Dedifferentiated amniotic fluid mesenchymal stem cell (primary cell): ENCODE measurements around the gene EGFR.
"Not testable (repeated sequence)": the region's sequence is repeated elsewhere in the genome, so short reads cannot be mapped to it uniquely, and the experiment has no call there.

Experiments used
- DNase-seq: peaks from one replicate; pipeline ENCODE4 v3.0.0-alpha.2; 2016; ENCODE audit errors: extremely low spot score

EGFR gene

GRCh38 chr7:55147736-55148135 lies 128.9 kb downstream of the EGFR start:
- no peak for DNase-seq

DNA sequence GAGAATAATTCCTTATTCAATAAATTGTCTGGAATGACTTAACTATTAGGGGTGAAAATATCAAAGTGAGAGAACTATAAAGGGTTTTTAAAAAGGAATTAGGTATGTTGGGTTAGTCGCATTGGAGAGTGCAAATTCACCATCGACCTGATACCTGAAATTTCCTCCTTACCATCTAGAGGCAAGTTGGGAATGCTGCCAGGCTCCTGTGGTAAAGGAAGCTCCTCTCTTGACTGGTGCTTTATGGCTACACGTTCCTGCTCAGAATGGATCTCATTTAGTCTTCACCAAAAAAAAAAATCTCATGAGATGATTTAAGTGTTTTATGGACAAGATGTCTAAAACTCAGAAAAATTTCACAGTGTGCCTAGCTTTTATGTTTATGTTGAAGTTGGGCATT lies 129.8 kb downstream of the EGFR start:
- no peak for DNase-seq

DNA sequence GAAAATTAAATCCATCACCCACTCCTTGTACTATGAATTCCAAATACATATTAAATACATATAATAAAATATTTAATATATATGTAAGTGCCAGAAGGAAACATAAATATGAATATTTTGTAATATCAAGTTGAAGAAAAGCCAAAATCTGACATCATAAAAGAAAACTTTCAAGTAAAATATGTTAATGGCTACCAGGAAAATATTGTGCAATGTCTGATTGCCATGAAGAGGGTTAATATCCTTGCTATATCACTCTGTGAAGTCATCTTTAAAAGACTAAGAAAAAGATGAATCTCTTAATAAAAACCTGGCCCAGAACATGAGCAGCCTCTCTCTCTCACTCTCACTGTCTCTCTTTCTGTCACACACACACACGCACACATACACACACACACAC lies 130.2 kb downstream of the EGFR start:
- DNase-seq: no peak

GRCh38 chr7:55150166-55150565 lies 131.3 kb downstream of the EGFR start:
- DNase-seq: no peak

- DNase-seq: no peak
Observed at GRCh38 chr7:55150709-55151451, 132.1 kb downstream of the EGFR start.

DNA sequence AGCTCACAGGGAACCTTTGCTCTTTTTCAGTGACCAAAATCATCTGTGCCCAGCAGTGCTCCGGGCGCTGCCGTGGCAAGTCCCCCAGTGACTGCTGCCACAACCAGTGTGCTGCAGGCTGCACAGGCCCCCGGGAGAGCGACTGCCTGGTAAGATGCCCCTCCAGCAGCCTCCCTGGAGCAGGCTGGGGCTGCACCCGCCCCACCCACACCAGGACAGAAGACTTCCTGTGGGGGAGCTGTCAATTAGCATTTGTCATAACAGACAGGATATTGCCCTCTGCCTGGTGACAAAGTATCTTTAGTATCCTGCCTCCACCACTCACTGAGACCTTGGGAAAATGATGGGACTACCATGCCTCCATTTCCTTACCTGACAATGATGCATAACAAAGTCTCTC lies 133.7 kb downstream of the EGFR start:
- DNase-seq: no peak

- DNase-seq: no peak
Observed at GRCh38 chr7:55154096-55154495, 135.3 kb downstream of the EGFR start.

GRCh38 chr7:55155351-55156117 lies 136.7 kb downstream of the EGFR start:
- DNase-seq: no peak

DNA sequence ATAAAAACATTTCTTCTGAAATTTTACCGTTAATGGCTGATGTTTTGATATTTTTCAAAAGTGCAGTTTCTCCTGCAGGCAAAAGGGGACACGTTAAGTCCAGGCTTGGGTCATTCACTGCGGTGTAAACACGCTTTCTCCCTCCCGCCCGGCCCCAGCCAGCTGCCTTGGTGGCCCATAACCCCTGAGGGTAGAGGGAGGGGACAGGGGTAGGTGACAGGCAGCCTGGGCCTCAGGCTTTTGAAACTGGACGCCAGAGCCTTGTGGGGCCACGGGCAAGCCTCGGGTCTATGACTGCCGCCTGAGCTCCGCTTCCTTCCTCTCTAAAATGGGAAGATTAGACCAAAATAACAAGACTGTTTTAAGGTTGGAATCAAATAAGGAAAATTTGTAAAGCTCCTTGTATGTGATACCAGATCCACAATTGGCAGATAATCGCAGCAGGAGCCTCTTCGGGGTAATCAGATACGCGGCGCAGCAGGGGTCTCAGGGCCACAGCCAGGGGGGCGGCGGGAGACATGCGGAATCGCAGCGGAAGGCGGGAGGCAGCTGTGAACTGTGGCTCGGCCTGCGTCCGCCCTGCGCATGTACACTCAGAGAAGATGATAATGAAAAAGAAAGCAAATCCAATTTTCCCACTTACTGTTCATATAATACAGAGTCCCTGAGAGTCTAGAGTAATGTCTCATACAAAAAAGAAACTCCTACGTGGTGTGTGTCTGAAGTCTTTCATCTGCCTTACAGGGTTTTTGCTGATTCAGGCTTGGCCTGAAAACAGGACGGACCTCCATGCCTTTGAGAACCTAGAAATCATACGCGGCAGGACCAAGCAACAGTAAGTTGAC lies 138.3 kb downstream of the EGFR start:
- DNase-seq: no peak

DNA sequence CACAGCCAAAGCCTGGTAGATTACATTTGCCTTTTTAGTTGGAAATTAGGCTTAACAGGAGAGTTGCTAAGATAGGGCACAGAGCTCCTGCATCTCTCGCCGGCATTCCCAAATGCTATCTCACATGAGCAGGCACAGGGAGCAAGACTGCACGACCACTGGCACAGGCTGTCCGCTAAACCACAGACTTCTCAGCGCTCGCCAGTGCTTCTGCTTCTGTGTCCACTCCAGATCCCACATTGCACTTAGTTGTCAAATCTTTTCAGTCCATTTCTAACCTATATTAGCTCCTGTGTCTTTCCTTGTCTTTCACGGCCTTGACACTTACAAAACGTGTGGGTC lies 138.9 kb downstream of the EGFR start:
- no peak for DNase-seq

GRCh38 chr7:55158541-55159382 lies 139.9 kb downstream of the EGFR start:
- DNase-seq: peak; percentile 56

DNA sequence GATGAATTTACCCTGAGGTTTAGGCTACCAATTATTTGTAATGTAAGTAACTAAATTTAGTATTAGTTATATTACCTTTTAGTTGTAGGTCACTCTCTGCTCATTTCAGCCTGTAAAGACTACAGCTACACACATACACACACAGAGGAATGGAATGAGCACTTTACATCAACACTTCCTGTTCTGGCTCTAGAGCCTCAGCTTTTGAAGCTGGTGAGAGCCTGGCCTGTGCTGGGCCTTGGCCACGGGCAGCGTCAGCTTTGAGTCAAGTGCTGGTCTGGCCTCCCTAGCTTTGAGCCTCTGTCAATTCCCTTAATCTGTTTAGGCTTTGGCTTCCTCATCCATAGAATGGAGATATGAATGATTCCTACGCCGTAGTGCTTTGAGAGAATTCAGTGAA lies 141.7 kb downstream of the EGFR start:
- DNase-seq: no peak

- no peak for DNase-seq
Observed at GRCh38 chr7:55161154-55161687, 142.4 kb downstream of the EGFR start.

GRCh38 chr7:55162476-55162875 lies 143.7 kb downstream of the EGFR start:
- no peak for DNase-seq

GRCh38 chr7:55163733-55164132 lies 144.9 kb downstream of the EGFR start:
- DNase-seq: no peak

- DNase-seq: no peak
Observed at GRCh38 chr7:55164527-55164926, 145.7 kb downstream of the EGFR start.

GRCh38 chr7:55165176-55165861 lies 146.5 kb downstream of the EGFR start:
- DNase-seq: no peak

GRCh38 chr7:55167296-55167695 lies 148.5 kb downstream of the EGFR start:
- DNase-seq: not testable (repeated sequence)

- no peak for DNase-seq
Observed at GRCh38 chr7:55170335-55171069, 151.7 kb downstream of the EGFR start.

GRCh38 chr7:55171157-55171556 lies 152.3 kb downstream of the EGFR start:
- no peak for DNase-seq
